Bone marrow (tissue), 2 donors: ENCODE data around the gene RNF168.
"Not testable (repeated sequence)": the region's sequence is repeated elsewhere in the genome, so short reads cannot be mapped to it uniquely, and the experiment has no call there.

Source experiments
- DNase-seq, 2 donors: peaks; one replicate each; lab custom pipeline; 2025; lab: John Stamatoyannopoulos, UW

The RNF168 gene

GRCh38 chr3:196514913-196515621, 11.5 kb upstream of the RNF168 start, which contains the start of gene SMCO1:
TSS of gene SMCO1 (minus strand) at chr3:196515346. CDS start at chr3:196515209, 137 bp downstream.
- DNase-seq: no peak

GRCh38 chr3:196514350-196514716, 10.8 kb upstream of the RNF168 start:
- DNase-seq: no peak

GRCh38 chr3:196513697-196514349, 10.3 kb upstream of the RNF168 start:
- no peak for DNase-seq

- DNase-seq: not testable (repeated sequence)
Observed at GRCh38 chr3:196511646-196512425, 8.3 kb upstream of the RNF168 start.

GRCh38 chr3:196511108-196511507, 7.5 kb upstream of the RNF168 start:
- DNase-seq: not testable (repeated sequence)

- no peak for DNase-seq
Observed at GRCh38 chr3:196506687-196507086, 3.1 kb upstream of the RNF168 start.

GRCh38 chr3:196504556-196504955, 988 bp upstream of the RNF168 start:
- DNase-seq: no peak

- DNase-seq: not testable (repeated sequence)
Observed at GRCh38 chr3:196504077-196504398, 470 bp upstream of the RNF168 start.

- peak; percentile 46 to 82 for DNase-seq
Observed at GRCh38 chr3:196502775-196503195, 783 bp downstream of the RNF168 start.

- DNase-seq: no peak
Observed at GRCh38 chr3:196501316-196502044, 2.1 kb downstream of the RNF168 start.

GRCh38 chr3:196499807-196500524, 3.6 kb downstream of the RNF168 start:
- DNase-seq: no peak

GRCh38 chr3:196499061-196499460, 4.5 kb downstream of the RNF168 start:
- DNase-seq: no peak

GRCh38 chr3:196498297-196498696, 5.3 kb downstream of the RNF168 start:
- DNase-seq: no peak

GRCh38 chr3:196496183-196496582, 7.4 kb downstream of the RNF168 start:
- DNase-seq: no peak

- no peak for DNase-seq
Observed at GRCh38 chr3:196493292-196493691, 10.3 kb downstream of the RNF168 start.

- DNase-seq: no peak
Observed at GRCh38 chr3:196492080-196492479, 11.5 kb downstream of the RNF168 start.

- DNase-seq: no peak
Observed at GRCh38 chr3:196489747-196490146, 13.8 kb downstream of the RNF168 start.

GRCh38 chr3:196486263-196486662, 17.3 kb downstream of the RNF168 start:
- no peak for DNase-seq

GRCh38 chr3:196477678-196478077, 25.9 kb downstream of the RNF168 start:
- DNase-seq: no peak

GRCh38 chr3:196472286-196472685, 31.3 kb downstream of the RNF168 start:
- no peak for DNase-seq

GRCh38 chr3:196471551-196471950, 32.0 kb downstream of the RNF168 start:
- no peak for DNase-seq

- not testable (repeated sequence) for DNase-seq
Observed at GRCh38 chr3:196470182-196470581, 33.4 kb downstream of the RNF168 start.
